Mucosa of stomach (tissue), 1 donor: ENCODE measurements around the gene JAK1.
"Not testable (repeated sequence)": the region's sequence is repeated elsewhere in the genome, so short reads cannot be mapped to it uniquely, and the experiment has no call there.

Source experiments
- H3K27me3 ChIP-seq: one replicate; pipeline ENCODE4 v1.7.0; 2013; ENCODE audit warnings: mild to moderate bottlenecking, low read length; ENCODE audit not compliant: control insufficient read depth, insufficient read depth
- H3K36me3 ChIP-seq: one replicate; pipeline ENCODE4 v1.7.0; 2013; ENCODE audit warnings: low read length; ENCODE audit not compliant: control insufficient read depth, insufficient read depth
- H3K4me1 ChIP-seq: one replicate; pipeline ENCODE4 v1.7.0; 2013; ENCODE audit warnings: mild to moderate bottlenecking, low read length; ENCODE audit not compliant: control insufficient read depth, insufficient read depth
- H3K4me3 ChIP-seq: one replicate; pipeline ENCODE4 v1.7.0; 2013; ENCODE audit warnings: low read length
- H3K9ac ChIP-seq: one replicate; pipeline ENCODE4 v1.7.0; 2013; ENCODE audit warnings: mild to moderate bottlenecking, low read length, moderate library complexity
- H3K9me3 ChIP-seq: one replicate; pipeline ENCODE4 v1.7.0; 2013; ENCODE audit warnings: mild to moderate bottlenecking, low read length, moderate library complexity; ENCODE audit not compliant: control insufficient read depth
- donor health status: Pancreatic carcinoma.

JAK1 gene

DNA sequence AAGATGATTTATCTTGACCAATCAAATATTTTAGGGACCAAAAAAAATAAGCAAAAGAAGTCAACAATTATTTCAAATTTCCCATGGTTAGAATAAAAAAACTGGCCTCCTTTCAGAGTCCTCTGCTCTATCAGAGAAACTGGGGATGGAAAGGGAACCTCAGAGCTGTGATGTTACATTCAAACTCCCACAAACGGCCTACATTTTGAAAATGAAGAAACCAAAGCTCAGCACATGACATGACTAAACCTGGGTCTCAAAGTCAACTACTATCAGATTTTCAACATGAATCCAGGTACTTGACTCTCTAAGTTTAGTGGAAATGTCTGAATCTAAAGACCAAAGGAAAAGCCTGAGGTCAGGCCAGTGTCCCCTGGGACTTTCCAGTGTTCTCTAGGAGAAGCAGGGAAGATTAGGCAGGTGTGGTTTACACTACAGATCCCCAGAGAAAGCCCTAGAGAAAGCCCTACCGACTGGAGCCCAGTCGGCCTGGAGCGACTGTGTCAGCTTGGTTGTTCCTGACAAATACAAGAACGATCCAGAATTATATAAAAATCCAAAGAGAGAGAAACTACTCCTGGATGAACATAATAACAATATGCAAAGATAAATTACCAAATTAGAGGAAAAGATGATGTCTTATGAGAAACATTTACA lies 24.8 kb downstream of the JAK1 start:
- no peaks in the 10 kb centered on the region for H3K4me1 ChIP-seq
- no peaks in the 10 kb centered on the region for H3K9me3 ChIP-seq
- no peak overlapping the region for H3K4me3 ChIP-seq
- H3K36me3 ChIP-seq: no peaks in the 10 kb centered on the region
- H3K27me3 ChIP-seq: no peaks in the 10 kb centered on the region
- H3K9ac ChIP-seq: no peak overlapping the region

- H3K27me3 ChIP-seq: no peaks in the 10 kb centered on the region
- no peak overlapping the region for H3K9ac ChIP-seq
- H3K9me3 ChIP-seq: no peaks in the 10 kb centered on the region
- no peaks in the 10 kb centered on the region for H3K36me3 ChIP-seq
- H3K4me1 ChIP-seq: no peaks in the 10 kb centered on the region
- no peak overlapping the region for H3K4me3 ChIP-seq
Observed at GRCh38 chr1:64940025-64940424, 26.3 kb downstream of the JAK1 start.

- H3K9ac ChIP-seq: no peak overlapping the region
- no peaks in the 10 kb centered on the region for H3K4me1 ChIP-seq
- no peaks in the 10 kb centered on the region for H3K36me3 ChIP-seq
- no peak overlapping the region for H3K4me3 ChIP-seq
- H3K9me3 ChIP-seq: no peaks in the 10 kb centered on the region
- no peaks in the 10 kb centered on the region for H3K27me3 ChIP-seq
Observed at GRCh38 chr1:64938991-64939390, 27.4 kb downstream of the JAK1 start.

GRCh38 chr1:64936956-64937355 lies 29.4 kb downstream of the JAK1 start:
- Histone ChIP-seq H3K4me1 (no peaks in the 10 kb centered on the region), H3K9ac (no peak overlapping the region)

GRCh38 chr1:64935551-64936155 lies 30.7 kb downstream of the JAK1 start:
- Histone ChIP-seq H3K4me3 (no peak overlapping the region), H3K9me3 (no peaks in the 10 kb centered on the region), H3K36me3 (no peaks in the 10 kb centered on the region), H3K4me1 (no peaks in the 10 kb centered on the region), H3K9ac (no peak overlapping the region), H3K27me3 (no peaks in the 10 kb centered on the region)

More at GRCh38 chr1:64936956-64937355, 29.4 kb downstream of the JAK1 start:
- Histone ChIP-seq H3K4me3 (no peak overlapping the region), H3K9me3 (no peaks in the 10 kb centered on the region), H3K36me3 (no peaks in the 10 kb centered on the region), H3K27me3 (no peaks in the 10 kb centered on the region)

DNA sequence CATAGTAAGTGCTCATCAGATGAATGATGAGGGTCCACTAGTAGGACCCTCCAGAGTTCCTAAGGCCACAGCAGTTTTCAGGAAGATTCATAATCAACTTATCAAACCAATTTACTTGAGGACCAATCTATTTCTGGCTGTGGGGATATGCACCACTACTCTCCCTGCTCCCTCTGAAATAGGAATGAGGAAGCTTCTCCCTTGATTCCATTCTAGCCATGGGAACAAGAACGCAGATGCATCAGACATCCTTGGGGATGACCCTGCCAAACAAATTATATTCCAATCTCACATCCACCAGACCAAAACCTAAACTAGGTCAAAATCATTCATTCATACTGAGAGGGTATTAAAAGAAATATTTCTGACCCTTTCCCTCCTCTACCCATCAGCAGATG lies 31.5 kb downstream of the JAK1 start:
- Histone ChIP-seq H3K9me3 (no peaks in the 10 kb centered on the region), H3K36me3 (no peaks in the 10 kb centered on the region), H3K9ac (no peak overlapping the region), H3K27me3 (no peaks in the 10 kb centered on the region), H3K4me1 (no peaks in the 10 kb centered on the region), H3K4me3 (no peak overlapping the region)

DNA sequence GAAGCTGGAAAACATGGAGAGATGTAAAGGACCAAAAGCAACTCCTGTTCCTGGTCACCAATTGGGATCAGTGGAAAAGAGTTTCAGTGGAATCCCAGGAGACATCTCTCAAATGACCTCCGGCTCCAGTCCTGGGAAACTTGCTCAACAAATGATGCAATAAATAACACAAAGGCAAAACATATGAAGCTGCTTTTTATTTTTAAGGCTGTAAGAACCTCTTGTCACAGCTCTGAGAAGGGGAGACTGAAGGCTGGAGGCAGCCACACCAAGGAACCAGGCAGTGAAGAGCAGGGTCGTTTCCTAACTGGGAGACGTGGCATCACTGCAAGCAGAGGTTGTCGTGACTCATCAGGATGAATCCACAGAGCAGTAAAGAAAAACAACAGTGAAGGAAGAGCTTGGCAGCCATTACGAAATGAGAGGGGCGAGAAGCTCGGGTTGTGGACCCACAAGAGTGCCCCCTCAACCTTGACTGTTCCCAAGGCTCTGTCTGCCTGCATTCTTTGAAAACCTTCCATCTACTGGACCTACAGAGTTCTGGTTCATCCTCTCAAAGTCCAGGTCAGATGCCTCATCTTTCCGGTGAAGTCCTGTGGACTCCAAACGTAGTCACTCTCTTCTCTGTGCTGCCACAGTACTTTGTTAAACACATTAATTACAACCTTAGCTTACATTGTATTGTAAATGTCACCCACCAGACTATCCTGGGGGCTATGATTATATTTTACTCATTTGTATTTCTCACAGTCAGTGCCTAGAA lies 32.1 kb downstream of the JAK1 start:
- Histone ChIP-seq H3K36me3 (no peaks in the 10 kb centered on the region), H3K4me3 (no peak overlapping the region), H3K4me1 (no peaks in the 10 kb centered on the region), H3K9me3 (no peaks in the 10 kb centered on the region), H3K27me3 (no peaks in the 10 kb centered on the region), H3K9ac (no peak overlapping the region)

DNA sequence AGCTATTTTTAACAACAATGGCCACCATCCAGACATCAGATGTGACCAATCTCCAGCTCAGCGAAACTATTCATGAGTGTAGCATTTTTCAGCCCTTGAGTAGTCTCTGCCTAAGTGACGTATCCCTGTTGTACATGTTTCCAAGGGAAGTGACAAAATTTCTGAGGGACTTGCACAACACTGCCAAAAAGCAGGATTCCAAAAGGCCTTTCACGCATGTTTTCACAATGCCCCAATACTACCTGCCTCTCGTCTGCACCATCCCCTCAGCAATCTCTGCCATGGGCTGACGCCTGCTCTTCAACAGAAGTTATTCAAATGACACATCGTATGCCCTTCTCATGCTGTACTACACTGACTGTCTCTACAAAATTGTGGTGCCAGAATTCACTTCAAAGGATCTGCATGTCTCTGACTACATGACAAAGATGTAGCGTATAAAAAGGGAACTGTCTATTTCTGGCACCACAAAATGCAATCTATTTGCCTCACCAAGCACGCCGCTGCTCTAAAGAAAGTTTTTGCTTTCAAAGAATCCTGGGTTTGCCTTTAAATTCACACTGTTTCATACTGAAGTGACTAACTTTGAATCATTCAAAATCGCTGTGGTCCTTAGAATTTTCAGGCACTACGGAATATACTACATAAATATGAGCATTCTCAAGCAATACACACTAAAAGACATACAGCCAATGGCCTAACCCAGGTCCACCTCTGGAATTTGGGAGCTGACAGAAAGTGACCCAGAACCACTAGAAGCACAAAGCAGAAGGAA lies 32.9 kb downstream of the JAK1 start:
- Histone ChIP-seq H3K27me3 (no peaks in the 10 kb centered on the region), H3K36me3 (no peaks in the 10 kb centered on the region), H3K9me3 (no peaks in the 10 kb centered on the region), H3K4me1 (no peaks in the 10 kb centered on the region), H3K4me3 (no peak overlapping the region), H3K9ac (no peak overlapping the region)

DNA sequence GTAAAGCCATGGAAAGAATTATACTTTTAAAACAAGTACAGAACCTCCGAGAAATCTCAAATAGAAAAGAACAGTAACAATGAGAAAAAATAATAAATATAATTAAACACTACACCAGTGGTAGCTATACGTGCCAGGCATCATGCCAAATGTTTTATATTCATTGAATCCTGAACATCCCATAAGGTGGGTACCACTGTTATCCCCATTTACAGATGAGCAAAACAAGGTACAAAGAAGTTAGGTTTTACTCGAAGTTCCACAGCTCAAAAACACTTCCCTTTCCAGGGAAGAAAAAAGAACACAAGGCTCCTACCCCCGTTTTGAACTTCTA lies 33.4 kb downstream of the JAK1 start:
- no peak overlapping the region for H3K9ac ChIP-seq
- no peak overlapping the region for H3K4me3 ChIP-seq
- no peaks in the 10 kb centered on the region for H3K36me3 ChIP-seq
- H3K9me3 ChIP-seq: no peaks in the 10 kb centered on the region
- no peaks in the 10 kb centered on the region for H3K27me3 ChIP-seq
- no peaks in the 10 kb centered on the region for H3K4me1 ChIP-seq

- not testable (repeated sequence) for H3K4me3 ChIP-seq, H3K36me3 ChIP-seq, H3K4me1 ChIP-seq, H3K27me3 ChIP-seq, H3K9ac ChIP-seq, H3K9me3 ChIP-seq
Observed at GRCh38 chr1:64930640-64931039, 35.7 kb downstream of the JAK1 start.

DNA sequence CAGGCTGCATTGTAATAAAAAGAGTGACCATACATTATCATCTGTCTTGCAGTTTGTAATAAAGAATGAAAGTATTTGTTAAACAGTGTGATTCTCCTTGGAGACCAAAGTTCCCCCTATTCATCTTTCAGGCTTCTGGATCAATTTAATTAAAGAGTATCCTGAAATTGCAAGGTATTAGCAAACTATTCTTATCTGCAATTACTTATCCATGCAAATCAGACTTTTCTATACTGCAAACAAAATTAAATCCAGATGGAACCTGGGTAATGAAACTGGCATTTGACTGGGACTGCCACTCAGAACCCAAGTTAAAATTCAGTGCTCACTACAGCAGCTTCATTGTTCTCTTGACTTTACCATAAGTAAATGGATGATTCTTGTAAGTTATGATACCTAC lies 37.1 kb downstream of the JAK1 start:
- Histone ChIP-seq H3K9me3 (no peaks in the 10 kb centered on the region), H3K27me3 (no peaks in the 10 kb centered on the region), H3K9ac (no peak overlapping the region), H3K36me3 (no peaks in the 10 kb centered on the region), H3K4me3 (no peak overlapping the region), H3K4me1 (no peaks in the 10 kb centered on the region)

- H3K27me3 ChIP-seq: no peaks in the 10 kb centered on the region
- H3K4me1 ChIP-seq: no peaks in the 10 kb centered on the region
- no peaks in the 10 kb centered on the region for H3K9me3 ChIP-seq
- no peak overlapping the region for H3K4me3 ChIP-seq
- H3K36me3 ChIP-seq: no peaks in the 10 kb centered on the region
- no peak overlapping the region for H3K9ac ChIP-seq
Observed at GRCh38 chr1:64928325-64928724, 38.0 kb downstream of the JAK1 start.
